Body of pancreas (tissue), 4 donors: Measurements from ENCODE around the gene C18orf32.

Source experiments
- POLR2A ChIP-seq, 3 donors: fragments of 450-650 bp; IDR thresholded peaks; one replicate each; pipeline ENCODE4 v1.6.1; 2016; ENCODE audit warnings: antibody characterized with exemption in 3 of 3, mild to moderate bottlenecking in 2 of 3
- TF ChIP-seq, protein P1 (sequence below), 7 experiments: fragments of 450-650 bp in 4 of 7; fragments of 200-600 bp in 3 of 7; sonication (generic) in 3 of 7; IDR thresholded peaks; one replicate each; pipeline ENCODE4 v1.5.1; 2016 to 2019; ENCODE audit warnings: antibody characterized with exemption in 7 of 7

- TF ChIP-seq, protein P1, sequence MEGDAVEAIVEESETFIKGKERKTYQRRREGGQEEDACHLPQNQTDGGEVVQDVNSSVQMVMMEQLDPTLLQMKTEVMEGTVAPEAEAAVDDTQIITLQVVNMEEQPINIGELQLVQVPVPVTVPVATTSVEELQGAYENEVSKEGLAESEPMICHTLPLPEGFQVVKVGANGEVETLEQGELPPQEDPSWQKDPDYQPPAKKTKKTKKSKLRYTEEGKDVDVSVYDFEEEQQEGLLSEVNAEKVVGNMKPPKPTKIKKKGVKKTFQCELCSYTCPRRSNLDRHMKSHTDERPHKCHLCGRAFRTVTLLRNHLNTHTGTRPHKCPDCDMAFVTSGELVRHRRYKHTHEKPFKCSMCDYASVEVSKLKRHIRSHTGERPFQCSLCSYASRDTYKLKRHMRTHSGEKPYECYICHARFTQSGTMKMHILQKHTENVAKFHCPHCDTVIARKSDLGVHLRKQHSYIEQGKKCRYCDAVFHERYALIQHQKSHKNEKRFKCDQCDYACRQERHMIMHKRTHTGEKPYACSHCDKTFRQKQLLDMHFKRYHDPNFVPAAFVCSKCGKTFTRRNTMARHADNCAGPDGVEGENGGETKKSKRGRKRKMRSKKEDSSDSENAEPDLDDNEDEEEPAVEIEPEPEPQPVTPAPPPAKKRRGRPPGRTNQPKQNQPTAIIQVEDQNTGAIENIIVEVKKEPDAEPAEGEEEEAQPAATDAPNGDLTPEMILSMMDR (IDR thresholded peaks at IDR 0.05): no peak
- TF ChIP-seq POLR2A (IDR thresholded peaks at IDR 0.05): no peak
Measured at GRCh38 chr18:49515516-49515915, 28.5 kb upstream of the C18orf32 start.
